Activated naive CD4-positive, alpha-beta T cell treated with anti-CD3 and anti-CD28 coated beads, Interleukin-2, amount 50 U/mL, for 72 hours (primary cell): ENCODE measurements around the gene HNF1A. TPM values are rescaled to one million over a fixed set of nuclear protein-coding genes. Genes with fewer than 3 reads are reported as not detected.
A peak's percentile ranks its signal among the peaks of the same experiment; 100 is the strongest.
"Not testable (repeated sequence)": the region's sequence is repeated elsewhere in the genome, so short reads cannot be mapped to it uniquely, and the experiment has no call there.

Source experiments
- ATAC-seq, 2 donors: fragments of 150-1000 bp; cut with Tn5 transposase; 2 replicates each; pipeline ENCODE4 v1.10.0; 2021; ENCODE audit warnings: mild to moderate bottlenecking in 2 of 2, moderate library complexity in 2 of 2
- DNase-seq, 2 donors: peaks; one replicate each; pipeline ENCODE4 v3.0.0; 2021 to 2022; ENCODE audit warnings: low spot score in 2 of 2
- H3K27ac Mint-ChIP-seq, 2 donors: one replicate each; pipeline ENCODE4 v1.8.0; 2022; ENCODE audit warnings: mild to moderate bottlenecking in 2 of 2, mixed read lengths in 2 of 2
- H3K36me3 Mint-ChIP-seq, 2 donors: one replicate each; pipeline ENCODE4 v1.8.0; 2022; ENCODE audit warnings: mixed read lengths in 2 of 2
- H3K9me3 Mint-ChIP-seq, 2 donors: one replicate each; pipeline ENCODE4 v1.8.0; 2022; ENCODE audit warnings: mixed read lengths in 2 of 2
- total RNA-seq, 2 donors: library from RNA; stranded (reverse); gene quantifications; one replicate each; pipeline ENCODE4 v1.2.3, GENCODE V29; 2022

The HNF1A gene
- total RNA-seq, 2 donors from 2014 or later = not detected

GRCh38 chr12:121043067-121043466, 64.7 kb downstream of the HNF1A start:
- Mint-ChIP-seq H3K9me3 (no peaks in the 10 kb centered on the region), H3K36me3 (no peaks in the 10 kb centered on the region), H3K27ac (no peak overlapping the region)
- no peak for ATAC-seq
- no peak for DNase-seq

DNA sequence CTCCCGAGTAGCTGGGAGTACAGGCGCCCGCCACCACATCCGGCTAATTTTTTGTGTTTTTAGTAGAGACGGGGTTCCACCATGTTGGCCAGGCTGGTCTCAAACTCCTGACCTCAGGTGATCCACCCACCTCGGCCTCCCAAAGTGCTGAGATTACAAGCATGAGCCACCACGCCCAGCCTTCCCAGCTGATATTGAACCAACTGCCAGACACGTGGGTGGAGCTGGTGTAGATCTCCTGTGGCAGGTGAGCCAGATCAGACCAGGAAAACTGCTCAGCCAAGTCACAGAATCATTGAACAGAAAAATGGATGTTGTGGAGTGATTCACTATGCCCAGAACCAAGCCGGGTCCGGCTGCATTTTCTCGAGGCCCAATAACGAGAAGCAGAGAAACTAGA, 69.1 kb downstream of the HNF1A start:
- H3K27ac Mint-ChIP-seq, H3K36me3 Mint-ChIP-seq, H3K9me3 Mint-ChIP-seq, ATAC-seq, DNase-seq: not testable (repeated sequence)

DNA sequence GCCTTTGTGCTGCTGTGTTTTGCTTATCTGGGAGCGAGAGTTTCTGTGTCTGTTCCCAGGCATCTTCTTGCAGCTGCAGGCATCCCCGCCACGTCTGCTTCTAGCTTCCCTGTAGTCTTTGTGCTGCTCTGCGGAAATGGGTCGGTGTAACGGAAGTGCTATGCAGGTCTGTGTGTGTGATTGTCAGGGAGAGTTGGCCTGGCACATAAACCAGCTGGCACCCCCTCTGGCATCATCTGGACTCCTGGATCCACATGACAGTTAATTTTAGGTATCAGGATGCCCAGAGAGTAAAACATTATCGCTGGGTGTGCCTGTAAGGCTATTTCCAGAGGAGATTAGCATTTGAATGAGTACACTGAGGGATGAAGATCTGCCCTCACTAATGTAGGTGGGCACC, 70.1 kb downstream of the HNF1A start:
- DNase-seq (no peak), ATAC-seq (peak in 1 of 2 donors; percentile 60)
- Mint-ChIP-seq H3K9me3 (no peaks in the 10 kb centered on the region), H3K36me3 (no peaks in the 10 kb centered on the region), H3K27ac (peak overlapping the region; percentile 5 to 72)

DNA sequence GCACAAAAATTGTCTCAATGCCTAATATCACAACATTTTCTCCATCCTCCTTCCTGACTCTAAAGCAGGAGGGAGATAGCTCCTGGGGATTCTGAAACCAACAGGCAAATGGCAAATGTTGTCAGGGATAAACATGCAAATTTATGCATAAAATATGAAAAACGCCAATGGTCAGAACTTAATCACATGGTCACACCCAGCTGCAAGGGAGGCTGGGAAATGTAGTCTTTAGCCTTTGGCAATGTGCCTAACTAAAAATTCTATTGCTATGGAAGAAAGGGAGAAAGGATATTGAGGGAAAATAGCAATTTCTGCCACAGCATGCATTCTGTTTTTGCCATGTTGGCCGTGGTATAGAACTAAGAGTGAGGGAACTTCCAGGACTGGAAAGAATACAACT, 72.4 kb downstream of the HNF1A start:
- DNase-seq = no peak
- Mint-ChIP-seq H3K9me3 (no peaks in the 10 kb centered on the region), H3K27ac (no peak overlapping the region), H3K36me3 (no peaks in the 10 kb centered on the region)
- no peak for ATAC-seq

Other genes with a start within 250 kb of the HNF1A start
- 10 to 100 TPM; 26.7 to 33.3 TPM for gene SPPL3, start 74.2 kb upstream of the HNF1A start, total RNA-seq
- 10 to 100 TPM; 16.9 to 19.9 TPM for gene C12orf43, start 37.9 kb downstream of the HNF1A start, total RNA-seq
- gene OASL, start 60.7 kb downstream of the HNF1A start, total RNA-seq = 10 to 100 TPM in 1 of 2 donors, 1 to 10 TPM in 1; 2.6 to 16.3 TPM
- gene P2RX7, start 154.3 kb downstream of the HNF1A start, total RNA-seq = 1 to 10 TPM; 1.2 to 7.3 TPM
- gene P2RX4, start 231.6 kb downstream of the HNF1A start, total RNA-seq = 10 to 100 TPM; 15.5 to 17.9 TPM